ENCODE results near the gene KLHL29.

Gene KLHL29

GRCh38 chr2:23680951-23681350 lies 296.0 kb downstream of the KLHL29 start:
- DNase-seq (ENCODE audit: low read depth in 2 of 2) = no peak

DNA sequence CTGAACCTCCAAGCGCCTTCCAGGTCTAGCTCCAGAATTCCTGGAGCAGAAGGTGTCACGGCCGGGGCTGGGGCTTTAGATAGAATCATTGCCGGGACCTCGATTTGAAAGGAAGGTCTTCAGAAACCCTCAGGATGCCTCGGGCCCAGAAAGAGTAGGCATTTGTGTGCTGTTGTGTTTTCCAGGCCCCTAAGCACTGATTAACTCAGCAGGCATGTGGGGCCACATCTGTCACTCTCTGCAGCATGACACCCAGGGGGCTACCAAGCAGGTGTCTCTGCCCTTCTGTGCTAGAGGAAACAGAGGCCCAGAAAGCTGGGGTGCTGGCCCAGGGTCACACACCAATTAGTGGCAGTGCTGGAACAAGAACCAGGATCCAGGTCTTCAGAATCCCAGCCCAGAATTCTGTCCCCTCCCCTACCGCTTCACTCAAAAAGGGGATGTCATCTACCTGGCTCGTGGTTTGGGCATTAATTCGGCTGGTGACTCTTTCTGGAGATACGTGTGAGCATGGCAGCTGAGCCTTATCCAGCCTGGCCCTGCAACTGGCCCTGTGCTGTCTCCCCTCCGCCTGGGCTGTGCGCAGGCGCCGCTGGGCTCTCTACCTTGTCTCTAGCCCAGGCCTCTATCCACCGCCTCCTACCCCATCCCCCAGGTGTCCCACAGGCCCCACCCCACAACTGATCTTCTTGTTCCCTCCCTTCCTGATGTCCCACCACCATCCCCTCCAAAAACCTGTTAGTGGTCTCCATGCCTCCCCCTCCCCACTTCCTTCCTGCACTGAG lies 296.6 kb downstream of the KLHL29 start:
- DNase-seq (ENCODE audit: low read depth in 2 of 2) = no peak

DNA sequence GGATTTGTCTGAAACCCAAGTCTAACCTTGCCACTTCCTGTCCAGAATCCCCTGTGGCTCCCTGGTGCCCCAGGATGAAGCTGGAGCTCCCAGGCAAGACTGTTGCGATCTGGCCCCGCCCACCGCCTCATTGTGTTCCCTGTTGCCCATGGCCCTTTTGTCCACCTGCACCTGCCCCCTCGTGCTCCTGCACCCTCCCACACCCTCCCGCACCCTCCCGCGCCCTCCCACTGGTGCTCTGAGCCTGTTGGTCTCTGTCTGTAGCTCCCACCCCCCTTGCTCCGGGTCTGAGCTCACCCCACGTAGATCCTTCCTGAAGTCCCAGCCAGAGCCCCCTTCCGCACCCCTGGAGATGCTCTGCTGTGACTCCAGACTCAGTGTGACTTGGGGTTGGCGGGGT lies 297.5 kb downstream of the KLHL29 start:
- no peak for DNase-seq (ENCODE audit: low read depth in 2 of 2)

DNA sequence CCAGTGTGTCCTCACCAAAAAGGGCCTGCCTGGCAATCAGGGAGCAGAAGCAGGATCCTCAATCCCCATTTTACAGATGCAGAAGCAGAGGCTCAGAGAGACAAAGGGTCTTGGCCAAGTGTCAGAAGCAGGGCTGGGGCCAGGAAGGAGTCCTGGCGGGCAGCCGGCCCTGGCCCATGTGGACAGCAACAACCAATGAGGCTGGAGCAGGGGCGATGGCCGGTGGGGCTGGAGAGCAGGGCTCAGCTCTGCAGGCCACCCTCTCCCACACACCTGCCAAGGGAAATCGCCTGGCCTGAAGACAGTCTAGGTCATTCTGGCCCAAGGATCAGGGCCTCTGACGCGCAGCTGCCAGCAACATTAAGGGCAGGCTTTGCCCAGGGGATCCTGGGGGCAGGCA lies 298.0 kb downstream of the KLHL29 start:
- no peak for DNase-seq (ENCODE audit: low read depth in 2 of 2)

DNA sequence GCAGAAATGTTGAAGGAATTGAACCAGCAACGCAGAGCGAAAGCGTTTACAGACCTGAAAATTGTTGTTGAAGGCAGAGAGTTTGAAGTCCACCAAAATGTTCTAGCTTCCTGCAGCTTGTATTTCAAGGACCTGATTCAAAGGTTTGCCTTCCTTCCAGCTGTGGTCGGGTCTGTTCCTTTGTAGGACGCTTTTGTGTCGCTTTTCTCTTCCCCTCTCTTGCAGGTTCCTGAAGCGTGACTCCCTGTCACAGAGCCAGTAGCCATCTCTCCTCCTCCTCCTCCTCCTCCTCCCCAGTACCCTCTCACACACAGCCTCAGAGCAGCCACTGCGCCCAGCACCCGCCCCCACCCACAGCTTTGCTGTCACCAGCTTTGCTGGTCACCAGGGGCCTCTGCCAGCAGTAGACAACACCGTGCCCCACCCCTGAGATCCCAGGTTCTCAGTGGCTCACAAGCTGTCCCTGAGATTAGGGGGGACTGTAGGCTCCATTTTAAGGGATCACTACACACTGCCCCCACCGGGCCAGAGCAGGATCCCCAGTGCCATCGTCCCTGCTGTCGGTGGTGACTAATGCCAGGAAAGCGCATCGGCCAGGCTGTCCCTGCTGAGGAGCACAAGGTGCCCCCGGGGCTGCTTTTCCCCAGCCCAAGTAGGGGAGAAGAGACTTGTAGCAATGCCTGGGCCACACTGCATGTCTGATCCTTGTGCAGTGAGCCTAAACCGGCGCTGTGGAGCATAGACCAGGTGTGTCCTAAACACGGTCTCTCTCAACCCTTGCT lies 299.6 kb downstream of the KLHL29 start:
- no peak for DNase-seq (ENCODE audit: low read depth in 2 of 2)

DNA sequence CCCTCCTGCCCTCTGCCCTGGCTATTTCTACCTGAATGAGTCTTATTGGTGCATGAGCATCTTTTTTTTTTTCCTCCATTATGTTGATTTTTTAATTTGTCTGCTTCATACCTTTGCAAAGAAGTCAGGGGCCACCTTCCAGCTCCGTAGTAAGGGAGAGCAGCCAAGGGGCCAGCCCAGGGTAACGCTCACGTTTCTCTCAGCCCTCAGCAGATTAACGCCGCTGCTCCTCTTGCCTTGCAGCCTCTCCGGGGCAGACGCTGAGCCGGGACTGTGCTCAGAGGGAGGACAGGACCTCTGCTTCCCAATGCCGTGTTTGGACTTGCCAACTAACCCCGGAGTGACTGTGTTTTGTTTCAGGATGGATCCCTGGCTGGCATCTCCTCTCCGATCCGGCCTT lies 300.2 kb downstream of the KLHL29 start:
- DNase-seq (ENCODE audit: low read depth in 2 of 2) = no peak

DNA sequence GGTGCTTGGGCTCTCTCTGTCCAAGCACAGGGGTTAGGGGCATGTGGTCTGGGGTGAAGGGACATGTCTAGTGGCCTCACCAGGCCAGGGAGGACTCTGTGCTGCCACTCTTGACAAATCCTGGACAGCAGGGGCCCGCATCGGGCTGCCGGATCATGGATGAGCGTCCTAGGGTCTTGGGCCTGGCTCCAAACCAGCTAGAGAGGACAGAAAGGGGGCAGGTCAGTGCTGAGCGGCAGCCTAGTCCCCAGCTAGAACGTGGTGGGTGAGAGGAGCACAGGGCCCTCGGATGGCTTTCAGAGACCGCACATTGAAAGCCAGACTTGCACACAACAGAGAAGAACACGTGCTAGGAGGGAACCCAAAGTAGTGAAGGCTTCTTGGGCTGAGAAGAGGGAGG lies 300.7 kb downstream of the KLHL29 start:
- DNase-seq (ENCODE audit: low read depth in 2 of 2) = no peak

- no peak for DNase-seq (ENCODE audit: low read depth in 2 of 2)
Measured at GRCh38 chr2:23686405-23687029, 301.5 kb downstream of the KLHL29 start.

DNA sequence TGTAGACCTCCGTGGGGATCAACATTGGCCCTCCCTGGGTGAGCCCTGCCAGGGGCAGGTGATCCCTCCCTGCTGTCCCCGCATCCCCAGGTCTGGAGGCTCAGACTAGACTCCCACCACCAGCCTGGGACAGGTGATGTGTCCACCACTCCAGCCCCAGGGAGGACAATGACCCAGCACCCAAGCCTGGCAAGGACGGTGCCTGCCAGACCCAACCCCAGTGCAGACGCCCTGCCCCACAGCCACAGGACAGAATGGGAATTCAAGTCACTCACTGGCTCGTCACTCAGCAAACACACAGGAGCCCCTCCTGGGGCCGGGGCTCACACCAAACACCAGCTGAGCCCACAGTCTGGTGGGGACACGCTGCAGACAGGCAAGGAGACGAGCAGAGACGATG lies 302.2 kb downstream of the KLHL29 start:
- no peak for DNase-seq (ENCODE audit: low read depth in 2 of 2)

DNA sequence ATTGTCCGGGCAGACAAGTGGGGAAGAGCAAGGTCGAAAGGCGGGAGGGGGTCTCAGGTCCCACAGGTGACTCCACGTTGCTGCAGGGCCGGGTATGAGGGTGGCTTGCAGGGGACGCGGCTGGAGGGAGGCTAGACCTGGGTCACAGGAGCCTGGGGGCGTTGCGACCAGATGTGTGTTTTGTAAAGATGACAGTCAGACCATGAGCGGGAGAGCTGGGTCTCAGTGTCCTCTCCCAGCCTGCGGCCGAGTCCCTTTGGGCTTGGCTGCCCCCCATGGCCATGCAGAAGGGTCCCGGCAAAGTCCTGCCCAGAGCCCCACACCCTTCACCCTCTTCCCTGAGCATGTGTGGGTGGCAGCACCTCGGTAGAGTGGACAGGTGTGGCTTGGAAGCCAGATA lies 302.7 kb downstream of the KLHL29 start:
- no peak for DNase-seq (ENCODE audit: low read depth in 2 of 2)

DNA sequence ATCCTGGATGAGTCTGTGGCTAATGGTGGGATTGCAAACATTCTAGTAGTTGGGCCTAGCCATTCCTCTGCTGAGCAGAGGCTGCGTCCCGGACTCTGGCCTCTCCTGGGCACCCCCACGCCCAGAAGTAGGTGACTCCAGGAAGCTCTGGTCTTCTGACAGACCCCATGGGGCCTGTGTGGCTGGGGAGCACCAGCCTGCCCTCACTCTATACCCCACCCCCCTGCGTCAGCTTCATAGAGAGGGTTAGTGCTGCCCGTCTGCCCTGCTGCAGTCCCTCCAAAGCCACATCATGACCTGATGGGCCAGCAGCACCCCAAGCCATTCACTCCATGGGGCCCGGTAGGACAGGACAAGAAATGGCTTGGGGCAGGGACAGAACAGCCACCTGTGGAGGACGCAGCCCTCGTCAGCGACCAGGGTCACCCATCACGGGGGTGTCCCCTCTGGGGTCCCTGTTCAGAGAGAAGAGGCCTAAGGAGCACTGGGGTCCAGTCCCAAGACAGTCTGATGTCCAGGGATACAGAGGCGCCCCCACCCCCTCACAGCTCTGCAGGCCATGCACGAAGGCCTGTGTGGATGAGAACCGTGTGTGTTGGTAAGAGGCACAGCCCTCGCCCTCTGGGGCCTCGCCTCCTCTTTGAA lies 303.6 kb downstream of the KLHL29 start:
- no peak for DNase-seq (ENCODE audit: low read depth in 2 of 2)

DNA sequence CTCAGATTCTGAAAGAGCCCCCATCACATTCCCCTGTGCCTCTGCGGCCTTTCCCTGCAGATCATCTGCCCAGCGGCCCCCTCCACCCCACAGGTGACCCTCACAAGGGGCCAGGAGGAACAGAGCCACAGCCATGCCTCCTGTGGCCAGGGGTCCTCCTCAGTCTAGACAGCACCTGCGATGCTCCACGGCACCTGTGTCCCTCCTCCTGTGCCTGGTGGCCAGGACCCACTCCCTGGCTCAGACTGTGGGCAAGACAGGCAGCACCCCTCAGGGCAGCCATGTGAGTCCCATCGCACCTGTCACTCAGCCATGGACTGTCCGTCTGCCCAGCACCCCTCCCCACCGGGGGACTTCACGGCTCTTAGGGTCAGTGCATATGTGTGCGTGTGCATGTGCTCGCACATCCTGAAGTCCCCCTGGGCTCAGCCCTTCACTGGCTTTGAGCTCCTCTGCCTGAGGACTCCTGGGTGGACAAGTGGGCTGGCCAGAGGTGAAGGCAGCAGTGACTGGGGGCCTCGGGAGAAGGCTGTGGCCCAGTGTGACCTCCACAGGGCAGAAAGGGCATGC lies 304.2 kb downstream of the KLHL29 start:
- DNase-seq (ENCODE audit: low read depth in 2 of 2) = no peak

DNA sequence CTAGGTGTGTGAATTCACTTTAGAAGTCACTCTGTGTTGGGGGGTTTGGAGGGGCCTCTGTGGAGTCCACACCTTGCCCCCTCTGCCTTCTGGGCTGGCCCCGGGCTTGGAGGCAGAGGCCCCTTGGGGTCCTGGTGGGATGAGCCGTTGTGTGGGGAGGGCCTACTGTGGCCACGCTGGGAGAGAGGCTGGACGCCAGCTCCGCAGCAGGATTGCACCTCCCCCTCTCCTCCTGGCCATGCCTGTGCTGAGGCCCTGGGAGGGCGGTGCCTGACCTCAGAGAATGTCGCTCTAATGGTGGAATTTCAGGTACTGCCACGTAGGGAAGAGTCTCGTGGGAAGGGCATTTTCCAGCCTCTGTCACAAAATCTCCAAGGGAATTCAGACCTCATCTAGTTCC lies 304.9 kb downstream of the KLHL29 start:
- DNase-seq (ENCODE audit: low read depth in 2 of 2) = no peak

GRCh38 chr2:23690421-23691105 lies 305.6 kb downstream of the KLHL29 start:
- DNase-seq (ENCODE audit: low read depth in 2 of 2) = no peak

- DNase-seq (ENCODE audit: low read depth in 2 of 2) = no peak
Measured at GRCh38 chr2:23691106-23691470, 306.1 kb downstream of the KLHL29 start.

GRCh38 chr2:23691565-23691964 lies 306.6 kb downstream of the KLHL29 start:
- no peak for DNase-seq (ENCODE audit: low read depth in 2 of 2)

- no peak for DNase-seq (ENCODE audit: low read depth in 2 of 2)
Measured at GRCh38 chr2:23692263-23692662, 307.3 kb downstream of the KLHL29 start.

DNA sequence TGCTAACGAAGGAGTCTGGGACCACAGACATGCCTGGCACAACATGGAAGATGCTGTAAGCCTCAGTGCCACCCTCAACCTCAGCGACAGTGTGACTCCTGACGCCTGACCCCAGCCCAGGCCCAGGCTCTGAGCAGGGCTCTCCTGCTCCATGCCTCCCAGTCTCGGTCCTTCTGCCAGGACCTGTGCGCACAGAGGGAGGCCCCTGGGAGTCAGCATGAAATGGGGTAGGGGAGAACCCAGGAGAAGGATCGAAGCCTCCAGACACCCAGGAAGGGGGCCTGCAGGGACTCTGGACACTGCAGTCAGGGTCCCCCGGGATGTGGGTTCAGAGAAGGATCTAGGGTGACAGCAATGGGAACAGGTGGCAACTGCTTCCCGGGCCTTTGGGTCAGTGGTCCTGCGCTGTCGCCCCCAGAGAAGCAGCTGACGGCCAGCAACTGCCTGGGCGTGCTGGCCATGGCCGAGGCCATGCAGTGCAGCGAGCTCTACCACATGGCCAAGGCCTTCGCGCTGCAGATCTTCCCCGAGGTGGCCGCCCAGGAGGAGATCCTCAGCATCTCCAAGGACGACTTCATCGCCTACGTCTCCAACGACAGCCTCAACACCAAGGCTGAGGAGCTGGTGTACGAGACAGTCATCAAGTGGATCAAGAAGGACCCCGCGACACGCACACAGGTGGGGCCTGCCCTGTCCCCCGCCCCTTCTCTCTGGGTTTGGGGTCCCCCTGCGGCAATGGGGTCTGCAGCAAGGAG lies 308.0 kb downstream of the KLHL29 start:
- DNase-seq (ENCODE audit: low read depth in 2 of 2) = no peak

DNA sequence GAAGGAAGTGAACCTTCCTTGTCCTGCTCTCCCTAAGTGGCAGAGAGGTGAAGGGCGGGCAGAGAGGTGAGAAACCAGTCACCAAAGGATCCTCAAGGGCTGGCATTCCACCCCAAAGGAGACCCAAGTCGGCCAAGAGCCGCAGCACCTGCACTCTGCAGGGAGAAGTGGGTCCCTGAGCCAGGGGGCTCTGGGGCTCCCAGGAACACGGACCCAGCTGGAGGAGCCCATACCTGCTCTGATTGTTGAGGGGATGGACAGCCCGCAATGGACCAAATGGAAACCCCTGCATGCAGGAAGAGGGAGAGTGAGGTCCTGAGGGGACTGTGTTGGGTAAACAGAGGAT lies 308.6 kb downstream of the KLHL29 start:
- no peak for DNase-seq (ENCODE audit: low read depth in 2 of 2)

DNA sequence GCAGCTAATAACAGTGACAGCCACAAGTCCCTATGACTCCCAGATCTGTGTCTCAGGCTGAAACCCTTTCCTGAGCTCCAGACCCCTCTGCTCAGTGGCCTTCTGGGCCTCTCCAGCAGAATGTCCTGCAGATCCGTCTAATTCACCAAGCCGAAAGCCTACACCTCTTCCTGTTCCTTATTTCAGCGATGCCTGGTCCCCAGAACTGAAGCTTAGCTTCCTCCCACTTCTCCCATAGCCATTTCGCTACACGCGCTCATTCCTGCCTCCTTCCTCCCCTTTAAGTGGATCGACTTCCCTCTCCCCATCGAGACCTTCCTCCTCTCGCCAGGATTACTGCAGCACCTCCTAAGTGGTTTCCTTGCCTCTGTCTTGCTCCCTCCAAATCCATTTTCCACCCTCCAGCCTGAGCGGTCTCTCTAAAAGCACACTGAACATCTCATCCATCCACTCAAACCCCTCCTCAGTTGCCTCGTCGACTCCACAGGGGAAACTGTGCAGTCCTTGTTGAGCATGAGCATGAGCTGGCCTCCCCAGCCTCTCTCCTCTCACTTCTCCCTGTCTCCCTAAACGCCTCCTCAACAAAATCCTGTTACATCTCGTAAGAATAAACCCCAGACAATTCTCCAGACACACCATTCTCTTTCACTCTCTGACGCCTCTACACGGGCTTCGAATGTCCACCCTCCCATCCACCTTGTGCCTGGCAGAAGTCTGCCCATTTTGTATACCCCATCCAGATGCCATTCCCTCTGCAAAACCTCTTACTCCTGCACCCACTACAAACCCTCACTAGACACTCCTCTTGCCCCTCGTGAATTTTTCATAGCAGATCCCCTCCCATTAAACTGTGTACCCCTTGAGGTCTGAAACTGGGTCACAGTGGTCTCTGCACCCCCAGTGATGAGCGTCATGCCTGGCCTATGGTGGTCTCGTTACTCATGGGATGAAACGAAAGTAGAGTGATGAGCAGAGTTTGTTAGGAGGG lies 309.4 kb downstream of the KLHL29 start:
- DNase-seq (ENCODE audit: low read depth in 2 of 2) = no peak

All from stimulated activated CD4-positive, alpha-beta T cell treated with anti-CD3 and anti-CD28 coated beads, Interleukin-12 subunit alpha, Interleukin-12 subunit beta, amount 100 ng/mL, for 24 hours (primary cell).